ENCODE data around the gene PPP1R10.

PPP1R10 gene

DNA sequence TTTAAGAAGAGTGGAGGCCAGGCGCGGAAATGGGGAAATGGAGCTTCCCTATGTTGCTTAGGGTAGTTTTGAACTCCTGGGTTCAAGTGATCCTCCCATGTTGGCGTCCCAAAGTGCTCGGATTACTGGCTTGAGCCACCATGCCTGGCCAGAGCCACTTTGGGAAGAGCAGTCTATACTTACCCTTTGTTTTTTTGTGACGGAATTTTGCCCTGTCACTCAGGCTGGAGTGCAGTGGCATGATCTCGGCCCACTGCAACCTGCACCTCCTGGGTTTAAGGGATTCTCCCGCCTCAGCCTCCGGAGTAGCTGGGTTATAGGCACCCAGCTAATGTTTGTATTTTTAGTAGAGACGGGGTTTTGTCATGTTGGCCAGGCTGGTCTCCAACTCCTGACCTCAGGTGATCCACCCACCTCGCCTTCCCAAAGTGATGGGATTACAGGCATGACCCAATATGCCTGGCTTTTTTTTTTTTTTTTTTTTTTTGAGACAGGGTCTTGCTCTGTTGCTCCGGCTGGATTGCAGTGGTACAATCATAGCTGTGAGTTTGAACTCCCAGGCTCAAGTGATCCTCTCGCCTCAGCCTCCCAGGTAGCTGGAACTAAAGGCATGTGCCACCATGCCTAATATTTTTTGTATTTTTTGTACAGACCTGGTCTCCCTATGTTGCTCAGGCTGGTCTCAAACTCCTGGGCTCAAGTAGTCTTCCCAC is 18.0 kb downstream of the PPP1R10 start:
- DNase-seq (ENCODE audit: low read depth): no peak

DNA sequence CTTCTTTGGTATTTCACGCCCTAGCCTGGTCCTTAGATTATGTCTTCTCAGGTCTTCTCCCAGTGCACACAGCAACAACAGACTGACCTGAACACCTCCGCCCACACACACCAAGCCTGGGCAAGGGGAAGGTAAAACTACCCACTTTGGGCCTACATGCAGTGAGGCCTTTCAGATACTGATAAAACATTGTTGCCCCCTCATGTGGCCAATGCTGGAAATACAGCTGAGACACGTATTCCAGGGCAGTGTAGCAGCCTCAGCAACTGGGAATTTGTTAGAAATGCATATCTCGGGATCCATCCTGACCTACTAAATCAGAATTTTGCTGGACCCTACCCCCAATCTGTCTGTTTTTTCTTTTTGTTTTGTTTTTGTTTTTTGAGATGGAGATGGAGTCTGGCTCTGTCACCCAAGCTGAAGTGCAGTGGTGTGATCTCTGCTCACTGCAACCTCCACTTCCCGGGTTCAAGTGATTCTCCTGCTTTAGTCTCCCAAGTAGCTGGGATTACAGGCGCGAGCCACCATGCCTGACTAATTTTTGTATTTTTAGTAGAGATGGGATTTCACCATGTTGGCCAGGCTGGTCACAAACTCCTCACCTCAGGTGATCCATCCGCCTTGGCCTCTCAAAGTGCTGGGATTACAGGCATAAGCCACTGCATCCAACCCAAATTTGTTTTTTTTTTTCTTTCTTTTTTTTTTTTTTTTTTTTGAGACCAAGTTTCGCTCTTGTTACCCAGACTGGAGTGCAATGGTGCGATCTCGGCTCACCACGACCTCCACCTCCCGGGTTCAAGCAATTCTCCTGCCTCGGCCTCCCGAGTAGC is 19.5 kb downstream of the PPP1R10 start:
- DNase-seq (ENCODE audit: low read depth): peak; percentile 45

DNA sequence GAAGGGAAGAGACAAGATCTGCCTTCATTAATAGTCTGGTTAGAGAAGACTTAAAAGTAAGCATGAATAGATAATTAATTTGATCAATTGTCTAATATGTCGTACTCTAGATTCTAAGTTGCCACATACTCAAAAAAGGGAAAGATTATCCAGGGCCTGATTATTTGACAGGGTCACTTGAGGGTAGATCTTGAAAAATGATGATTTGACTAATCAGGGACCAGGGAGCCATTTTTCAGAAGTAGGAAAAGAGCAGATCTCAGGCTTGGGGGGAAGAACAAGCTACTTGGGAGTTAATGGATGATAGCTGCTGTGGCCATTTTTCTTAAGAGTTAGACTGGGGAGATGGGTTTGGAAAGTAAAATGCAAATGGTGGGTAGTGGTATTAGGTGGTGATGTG is 24.8 kb downstream of the PPP1R10 start:
- DNase-seq (ENCODE audit: low read depth): no peak

DNA sequence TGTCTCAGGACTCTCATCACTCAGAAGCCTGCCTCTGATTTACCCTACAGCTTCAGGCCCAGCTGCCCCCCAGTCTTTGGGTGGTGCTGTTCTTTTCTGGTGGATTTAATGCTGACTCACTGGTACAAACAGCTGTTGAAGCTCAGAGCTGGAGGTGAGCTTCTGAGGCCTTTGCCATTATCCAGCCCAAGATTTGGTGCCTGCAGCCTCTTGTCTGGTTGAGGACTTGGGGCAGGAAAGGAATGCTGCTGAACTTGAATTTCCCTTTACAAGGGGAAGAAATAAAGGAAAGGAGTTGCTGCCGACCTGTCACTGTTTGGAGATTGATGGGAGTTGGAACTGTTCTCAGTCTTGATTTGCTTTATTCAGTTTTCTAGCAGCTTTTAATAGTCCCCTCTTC is 26.0 kb downstream of the PPP1R10 start:
- no peak for DNase-seq (ENCODE audit: low read depth)

DNA sequence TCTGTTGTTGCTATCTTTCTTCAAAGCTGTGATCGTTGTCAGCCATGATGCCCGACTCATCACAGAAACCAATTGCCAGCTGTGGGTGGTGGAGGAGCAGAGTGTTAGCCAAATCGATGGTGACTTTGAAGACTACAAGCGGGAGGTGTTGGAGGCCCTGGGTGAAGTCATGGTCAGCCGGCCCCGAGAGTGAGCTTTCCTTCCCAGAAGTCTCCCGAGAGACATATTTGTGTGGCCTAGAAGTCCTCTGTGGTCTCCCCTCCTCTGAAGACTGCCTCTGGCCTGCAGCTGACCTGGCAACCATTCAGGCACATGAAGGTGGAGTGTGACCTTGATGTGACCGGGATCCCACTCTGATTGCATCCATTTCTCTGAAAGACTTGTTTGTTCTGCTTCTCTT is 26.5 kb downstream of the PPP1R10 start:
- DNase-seq (ENCODE audit: low read depth): no peak

DNA sequence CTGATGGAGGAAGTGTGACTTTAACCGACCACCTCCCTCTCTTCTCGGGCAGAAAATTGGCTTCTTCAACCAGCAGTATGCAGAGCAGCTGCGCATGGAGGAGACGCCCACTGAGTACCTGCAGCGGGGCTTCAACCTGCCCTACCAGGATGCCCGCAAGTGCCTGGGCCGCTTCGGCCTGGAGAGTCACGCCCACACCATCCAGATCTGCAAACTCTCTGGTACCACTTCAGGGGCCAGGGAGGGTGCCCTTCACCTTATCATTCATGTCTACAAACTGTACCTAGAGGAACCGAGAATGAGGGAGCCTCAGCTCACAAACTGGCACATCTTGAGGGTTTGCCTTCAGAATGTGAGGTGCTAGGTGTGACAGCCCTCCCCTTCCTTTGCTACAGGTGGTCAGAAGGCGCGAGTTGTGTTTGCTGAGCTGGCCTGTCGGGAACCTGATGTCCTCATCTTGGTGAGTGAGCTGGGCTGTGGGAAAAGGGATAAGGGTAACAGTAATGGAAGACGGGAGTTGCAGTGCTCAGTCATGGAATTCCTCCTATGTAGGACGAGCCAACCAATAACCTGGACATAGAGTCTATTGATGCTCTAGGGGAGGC is 27.2 kb downstream of the PPP1R10 start:
- DNase-seq (ENCODE audit: low read depth): no peak

DNA sequence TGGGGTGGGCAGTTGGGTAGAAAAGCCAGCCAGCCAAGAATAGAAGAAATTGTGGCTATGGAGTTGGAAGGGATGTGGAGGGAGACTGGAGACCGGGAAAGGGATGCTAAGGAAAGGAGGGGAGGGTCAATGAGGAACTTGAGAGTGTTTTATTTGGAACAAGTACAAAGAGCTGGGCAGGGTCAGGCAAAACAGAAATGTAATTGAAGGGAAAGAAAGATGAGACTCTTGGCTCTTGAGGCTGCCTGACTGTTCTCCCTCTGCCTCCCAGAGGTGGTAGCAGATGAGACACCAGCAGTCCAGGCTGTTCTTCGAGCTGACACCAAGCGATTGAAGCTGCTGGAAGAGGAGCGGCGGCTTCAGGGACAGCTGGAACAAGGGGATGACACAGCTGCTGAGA is 33.1 kb downstream of the PPP1R10 start:
- no peak for DNase-seq (ENCODE audit: low read depth)

DNA sequence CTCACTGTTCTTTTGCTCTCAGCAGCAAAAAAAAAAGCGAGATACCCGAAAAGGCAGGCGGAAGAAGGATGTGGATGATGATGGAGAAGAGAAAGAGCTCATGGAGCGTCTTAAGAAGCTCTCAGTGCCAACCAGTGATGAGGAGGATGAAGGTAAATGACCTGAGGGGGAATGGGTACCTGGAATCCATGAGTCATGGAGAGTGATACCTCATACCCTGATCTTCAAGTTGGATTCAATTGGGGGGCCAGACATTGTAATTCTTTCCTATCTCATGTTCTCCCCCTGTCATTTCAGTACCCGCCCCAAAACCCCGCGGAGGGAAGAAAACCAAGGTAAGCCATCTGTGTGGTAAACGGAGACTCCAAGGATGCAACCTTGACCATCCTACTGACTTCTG is 39.0 kb downstream of the PPP1R10 start:
- DNase-seq (ENCODE audit: low read depth): no peak

DNA sequence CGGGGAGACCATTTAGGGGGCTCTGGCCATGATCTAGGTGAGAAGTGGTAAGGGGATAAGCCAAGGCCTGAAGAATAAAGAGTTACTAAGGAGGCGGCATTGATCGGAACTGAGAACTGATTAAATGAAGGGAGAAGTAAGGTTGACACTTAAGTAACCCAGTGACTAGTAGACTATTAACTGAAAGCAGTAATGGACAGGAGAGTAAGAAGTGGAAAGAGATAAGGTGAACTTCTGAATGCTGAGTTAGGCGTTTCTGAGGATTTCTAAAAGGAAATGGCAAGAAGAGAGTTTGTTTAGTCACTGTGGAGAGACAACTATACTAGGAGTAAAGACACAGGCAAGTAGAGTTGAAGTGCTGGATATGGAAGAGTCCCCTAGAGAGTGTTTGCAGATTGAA is 43.9 kb downstream of the PPP1R10 start:
- DNase-seq (ENCODE audit: low read depth): no peak

DNA sequence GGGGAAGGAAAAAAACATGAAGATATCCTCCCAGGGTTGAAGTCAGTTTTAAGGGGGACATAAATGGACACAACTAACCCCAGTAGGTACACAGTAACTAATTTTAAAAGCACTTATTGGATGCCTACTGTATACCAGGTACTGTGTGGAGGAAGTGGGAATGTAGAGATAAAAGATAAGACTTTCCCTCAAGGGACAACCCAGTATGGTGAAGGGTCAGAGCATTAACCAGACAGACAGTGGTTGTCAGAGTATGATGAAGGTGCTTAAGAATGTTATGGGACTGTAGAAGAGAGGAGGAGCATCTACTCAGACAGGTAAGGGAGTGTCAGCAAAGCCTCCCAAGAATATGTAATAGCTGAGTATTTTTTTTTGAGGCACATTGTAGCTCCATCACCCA is 44.9 kb downstream of the PPP1R10 start:
- DNase-seq (ENCODE audit: low read depth): no peak

DNA sequence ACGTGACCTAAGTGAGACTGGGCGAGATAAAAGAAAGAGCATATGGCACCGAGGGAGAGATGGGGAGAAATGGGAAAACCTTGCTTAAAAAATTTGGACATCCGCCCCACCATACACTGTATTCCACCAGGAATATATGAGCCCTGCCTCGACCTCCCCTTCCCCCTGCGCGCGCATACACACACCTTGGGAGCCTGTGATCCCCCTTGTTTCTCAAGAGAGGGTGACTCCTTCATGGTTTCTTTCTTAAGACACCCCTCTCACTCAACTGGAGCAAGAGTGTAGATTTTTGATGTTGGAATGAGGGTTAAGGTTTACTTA is 45.3 kb downstream of the PPP1R10 start:
- DNase-seq (ENCODE audit: low read depth): no peak

DNA sequence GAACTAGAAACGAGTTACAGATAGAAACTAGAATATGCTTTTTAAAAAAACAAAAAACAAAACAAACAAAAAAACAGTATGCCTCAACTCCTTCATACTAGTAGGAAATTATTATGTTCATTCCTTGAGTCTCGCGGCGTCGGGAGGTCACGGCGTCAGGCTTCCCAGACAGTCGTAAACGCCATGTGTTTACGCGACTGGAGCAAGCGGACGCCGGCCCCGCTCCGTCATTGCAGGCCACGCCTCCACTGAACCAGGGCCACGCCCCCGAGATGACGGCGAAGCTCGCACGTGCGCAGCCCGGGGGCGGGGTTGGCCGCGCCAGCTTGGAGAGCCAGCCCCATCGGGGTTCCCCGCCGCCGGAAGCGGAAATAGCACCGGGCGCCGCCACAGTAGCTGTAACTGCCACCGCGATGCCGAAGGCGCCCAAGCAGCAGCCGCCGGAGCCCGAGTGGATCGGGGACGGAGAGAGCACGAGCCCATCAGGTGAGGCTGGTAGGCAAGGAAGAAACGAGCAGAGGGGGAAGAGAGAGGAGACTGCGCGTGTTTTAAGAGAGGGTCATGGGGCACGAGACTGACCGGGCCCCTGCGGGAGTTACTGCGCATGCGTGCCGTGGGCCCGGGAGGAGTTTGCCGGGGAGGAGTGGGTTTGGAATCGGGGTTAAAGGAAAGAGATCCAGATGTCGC is 45.8 kb downstream of the PPP1R10 start, which contains the start of gene ABCF1:
TSS of gene ABCF1 (plus strand) at position 368 of the 687 bp plus-strand sequence. CDS start at position 414, 46 bp downstream.
- DNase-seq (ENCODE audit: low read depth): peak; percentile 99

DNA sequence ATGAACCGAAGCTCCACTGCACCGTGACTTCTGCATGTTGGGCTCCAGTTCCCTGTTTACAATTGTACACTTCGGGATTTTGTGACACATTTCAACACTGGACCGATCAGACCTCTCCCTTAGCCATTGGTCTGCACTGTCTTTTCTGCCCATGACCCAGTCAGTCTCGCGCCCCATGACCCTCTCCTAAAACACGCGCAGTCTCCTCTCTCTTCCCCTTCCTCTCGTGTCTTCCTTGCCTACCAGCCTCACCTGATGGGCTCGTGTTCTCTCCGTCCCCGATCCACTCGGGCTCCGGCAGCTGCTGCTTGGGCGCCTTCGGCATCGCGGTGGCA is 46.3 kb downstream of the PPP1R10 start:
- DNase-seq (ENCODE audit: low read depth): no peak

DNA sequence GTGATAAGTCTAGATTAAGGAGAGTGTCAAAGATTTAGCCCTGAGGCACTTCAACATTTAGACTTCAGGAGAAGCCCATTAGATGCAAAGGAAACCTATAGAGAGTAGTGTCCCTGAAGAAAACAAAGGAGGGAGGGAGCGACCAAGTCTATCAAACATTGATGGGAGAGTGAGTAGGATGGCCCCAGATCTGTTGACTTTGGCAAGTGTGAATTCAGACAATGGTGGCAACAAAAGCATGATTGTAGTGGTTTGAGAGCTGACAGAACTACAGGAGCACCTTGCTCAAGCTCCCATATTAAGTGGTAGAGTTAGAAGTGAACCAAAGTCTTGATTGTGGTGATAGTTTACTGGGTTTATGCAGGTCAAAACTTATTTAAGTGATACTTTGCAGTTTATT is 46.8 kb downstream of the PPP1R10 start:
- no peak for DNase-seq (ENCODE audit: low read depth)

DNA sequence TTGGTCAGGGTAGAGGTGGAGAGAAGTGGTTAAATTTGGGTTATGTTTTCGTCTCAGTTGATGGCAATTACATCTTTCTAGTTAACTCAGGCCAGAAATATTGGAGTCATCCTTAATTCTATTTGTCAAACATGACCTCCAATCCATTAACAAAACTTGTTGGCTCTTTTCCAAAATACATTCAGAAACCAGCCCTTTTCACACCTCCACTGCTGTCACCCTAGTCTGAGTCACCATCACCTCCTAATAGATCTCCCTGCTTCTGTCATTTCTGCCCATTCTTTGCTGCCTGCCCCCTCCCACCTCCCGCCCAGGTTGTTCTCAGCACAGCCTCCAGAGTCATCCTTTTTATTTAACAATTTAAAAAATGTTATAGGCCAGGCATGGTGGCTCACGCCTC is 48.8 kb downstream of the PPP1R10 start:
- no peak for DNase-seq (ENCODE audit: low read depth)

DNA sequence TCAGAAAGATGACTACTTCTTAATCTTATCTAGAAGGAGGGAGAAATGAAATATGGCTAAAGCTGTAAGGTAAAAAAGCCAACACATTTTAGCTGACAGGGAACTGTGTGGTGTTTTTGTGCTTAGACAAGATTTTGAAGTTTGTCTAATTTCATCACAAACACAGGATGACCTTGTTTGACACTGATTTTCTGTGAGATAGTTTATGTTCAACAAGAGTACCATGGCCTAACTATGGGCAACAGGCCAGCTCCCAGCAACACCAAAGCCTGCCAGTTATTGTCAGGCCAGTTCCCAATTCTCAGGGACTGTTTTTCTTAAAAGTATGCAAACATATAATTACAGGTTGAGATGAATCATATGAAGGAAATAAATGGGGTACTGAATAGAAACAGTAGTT is 51.3 kb downstream of the PPP1R10 start:
- DNase-seq (ENCODE audit: low read depth): no peak

DNA sequence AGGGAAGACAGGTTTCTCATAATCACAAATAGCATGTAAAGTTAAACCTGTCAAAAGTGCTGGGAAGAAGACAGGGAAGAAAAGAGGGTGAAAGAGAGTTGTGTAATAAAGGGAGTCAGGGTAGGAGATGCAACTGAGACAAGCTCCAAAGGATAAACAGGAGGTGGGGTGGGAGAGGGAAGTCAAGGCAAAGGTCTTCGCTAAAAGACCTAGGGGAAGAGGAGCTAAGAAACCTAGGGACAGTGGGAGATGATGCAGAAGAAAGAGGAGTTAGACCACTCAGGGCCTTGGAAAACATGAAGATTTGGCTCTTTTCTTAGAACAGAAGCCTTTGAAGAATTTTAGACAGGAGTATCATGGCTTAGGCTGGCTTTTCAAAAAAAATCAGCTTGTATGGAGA is 52.9 kb downstream of the PPP1R10 start:
- no peak for DNase-seq (ENCODE audit: low read depth)

DNA sequence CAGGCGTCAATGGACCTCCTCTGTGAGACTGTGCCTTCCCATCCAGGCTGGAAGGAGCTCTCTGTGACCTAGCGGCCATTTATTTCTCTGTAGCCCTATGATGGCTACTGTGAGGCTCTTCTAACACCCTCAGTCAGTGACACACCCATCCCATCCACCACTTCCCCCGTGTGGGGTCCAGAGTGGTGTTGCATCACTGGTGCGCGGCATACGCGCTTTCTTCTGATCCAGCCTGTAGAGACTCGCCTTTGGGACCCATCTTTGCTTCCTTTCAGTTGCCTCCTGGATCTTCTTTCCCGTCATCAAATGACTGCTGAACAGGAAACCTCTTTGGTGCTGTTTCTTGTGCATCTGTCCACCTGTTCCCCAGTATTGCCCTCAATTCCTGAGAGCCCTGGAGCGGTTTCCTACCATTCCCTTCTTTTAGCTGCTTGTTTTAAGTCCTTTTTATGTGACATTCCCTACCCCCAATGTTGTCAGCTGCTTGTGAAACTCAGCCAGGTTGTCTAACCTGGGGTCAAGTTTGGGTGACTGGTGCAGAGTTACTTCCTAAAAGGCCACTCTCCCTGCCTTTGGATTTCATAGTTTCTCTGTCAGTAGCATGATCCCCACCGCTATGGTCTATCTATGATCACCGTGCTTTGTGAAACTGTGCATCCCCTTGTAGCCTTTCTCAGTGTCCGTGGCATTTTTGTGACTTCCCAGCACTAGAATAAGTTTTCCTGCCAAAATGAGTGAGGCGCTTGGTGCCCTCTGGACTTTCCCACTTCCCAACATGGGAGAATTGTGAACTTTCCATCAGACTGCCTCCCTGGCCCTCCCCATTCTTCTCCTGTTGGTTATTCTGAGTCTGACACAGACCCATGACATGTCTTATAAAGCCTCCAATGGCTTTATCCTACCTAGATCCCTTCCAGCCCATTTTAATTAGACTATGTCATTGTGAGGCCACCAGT is 54.3 kb downstream of the PPP1R10 start:
- no peak for DNase-seq (ENCODE audit: low read depth)

DNA sequence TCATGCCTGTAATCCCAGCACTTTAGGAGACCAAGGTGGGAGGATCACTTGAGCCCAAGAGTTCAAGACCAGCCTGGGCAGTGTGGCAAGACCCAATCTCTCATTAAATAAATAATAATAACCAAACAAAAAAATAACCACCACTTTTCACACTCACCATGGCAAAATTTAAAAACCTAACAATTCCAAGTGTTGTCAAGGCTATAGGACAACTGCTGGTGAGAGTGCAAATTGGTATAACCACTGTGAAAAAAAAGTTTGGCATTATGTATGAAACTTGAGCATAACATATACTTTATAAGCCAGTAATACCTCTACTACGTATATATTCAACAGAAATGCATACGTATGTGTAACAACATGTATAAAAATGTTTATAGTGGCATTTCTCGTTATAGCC is 56.1 kb downstream of the PPP1R10 start:
- no peak for DNase-seq (ENCODE audit: low read depth)

DNA sequence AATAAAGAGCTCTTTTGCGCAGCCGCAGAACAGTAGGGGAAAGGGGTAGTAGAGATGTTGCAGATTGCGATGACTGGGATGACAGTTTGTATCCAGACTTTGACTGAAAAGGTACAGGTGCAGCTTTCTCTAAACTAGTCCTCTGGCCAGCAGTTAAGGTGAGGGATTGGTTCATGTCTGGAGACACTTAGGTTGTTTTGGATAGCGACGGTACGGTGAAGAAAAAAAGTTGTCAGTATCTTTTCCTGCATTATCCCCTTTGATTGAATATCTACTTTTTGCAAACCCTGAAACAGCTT is 59.4 kb downstream of the PPP1R10 start:
- no peak for DNase-seq (ENCODE audit: low read depth)

DNA sequence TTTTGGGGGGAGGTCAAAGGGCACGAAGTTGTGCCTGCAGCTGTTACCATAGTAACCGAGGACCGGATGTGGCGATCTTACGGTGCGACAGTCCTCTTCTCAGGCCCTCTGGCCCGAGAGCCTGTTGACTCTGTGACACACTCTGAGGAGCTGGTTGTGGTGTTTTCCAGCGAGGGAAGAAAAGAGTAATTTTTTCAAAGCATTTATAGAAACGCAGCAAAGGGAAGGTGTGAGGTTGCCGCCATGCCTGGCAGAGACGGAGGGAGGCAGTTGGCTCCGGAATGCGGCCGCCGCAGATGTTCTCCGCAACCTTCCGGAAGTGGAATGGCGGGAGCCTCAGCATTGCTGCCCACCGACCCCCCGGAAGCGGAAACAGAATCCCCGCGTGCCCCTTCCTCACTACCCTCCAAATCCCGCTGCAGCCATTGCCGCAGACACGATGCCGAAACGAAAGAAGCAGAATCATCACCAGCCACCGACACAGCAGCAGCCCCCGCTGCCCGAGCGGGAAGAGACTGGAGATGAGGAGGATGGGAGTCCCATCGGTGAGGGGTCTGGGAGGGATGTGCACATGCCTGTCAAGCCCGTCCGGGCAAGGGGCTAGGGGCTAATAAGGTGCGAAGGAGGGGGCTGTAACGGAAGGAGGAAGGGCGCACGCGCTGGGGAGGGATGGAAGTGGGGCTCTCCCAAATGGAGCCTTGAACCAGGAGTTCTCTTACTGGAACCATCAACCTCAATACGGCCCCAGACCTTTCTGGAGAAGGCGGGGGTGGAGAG is 59.9 kb downstream of the PPP1R10 start, which contains the start of gene PRR3:
TSS of gene PRR3 (plus strand) at position 390 of the 777 bp plus-strand sequence. CDS start at position 440, 50 bp downstream.
- peak; percentile 66 for DNase-seq (ENCODE audit: low read depth)

Measured in stimulated activated CD8-positive, alpha-beta memory T cell treated with anti-CD3 and anti-CD28 coated beads, Interleukin-12 subunit alpha, Interleukin-12 subunit beta, amount 100 ng/mL, for 4 hours (primary cell).